Esophagus (tissue), 2 donors: ENCODE results near the gene MIEN1. TPM values are rescaled to one million over a fixed set of nuclear protein-coding genes. Genes with fewer than 3 reads are reported as not detected.
A peak's percentile ranks its signal among the peaks of the same experiment; 100 is the strongest.
"Not testable (repeated sequence)": the region's sequence is repeated elsewhere in the genome, so short reads cannot be mapped to it uniquely, and the experiment has no call there.

Experiments
- H3K27ac ChIP-seq, 2 donors: one replicate each; pipeline ENCODE4 v1.5.1; 2013; ENCODE audit warnings: low read depth in 2 of 2, mild to moderate bottlenecking in 2 of 2, inconsistent platforms in 1 of 2, low read length in 1 of 2, moderate library complexity in 1 of 2
- H3K27me3 ChIP-seq, 2 donors: one replicate each; pipeline ENCODE4 v1.6.1; 2013; ENCODE audit warnings: low read length in 2 of 2, control low read depth in 1 of 2, mild to moderate bottlenecking in 1 of 2; ENCODE audit not compliant: insufficient read depth in 2 of 2, control insufficient read depth in 1 of 2
- H3K36me3 ChIP-seq, 2 donors: one replicate each; pipeline ENCODE4 v1.6.1; 2013; ENCODE audit warnings: low read length in 1 of 2; ENCODE audit not compliant: control insufficient read depth in 2 of 2, insufficient read depth in 2 of 2
- H3K4me1 ChIP-seq, 2 donors: one replicate each; pipeline ENCODE4 v1.6.1; 2013; ENCODE audit warnings: low read length in 1 of 2; ENCODE audit not compliant: control insufficient read depth in 2 of 2, insufficient read depth in 2 of 2
- H3K4me3 ChIP-seq, 2 donors: one replicate each; pipeline ENCODE4 v1.5.1; 2013; ENCODE audit warnings: low read length in 2 of 2, mild to moderate bottlenecking in 2 of 2, low read depth in 1 of 2, moderate library complexity in 1 of 2
- H3K9me3 ChIP-seq, 2 donors: one replicate each; pipeline ENCODE4 v1.6.1; 2013; ENCODE audit warnings: mild to moderate bottlenecking in 2 of 2, low read depth in 1 of 2, low read length in 1 of 2, moderate library complexity in 1 of 2; ENCODE audit not compliant: control insufficient read depth in 2 of 2, insufficient read depth in 1 of 2
- WGBS, 2 donors: extraction: QIAGEN DNeasy Blood & Tissue Kit; methylation state at CpG; one replicate each; pipeline ENCODE4 v1.1.7; 2013; 5-methylcytosine and 5-hydroxymethylcytosine counted together
- polyA plus RNA-seq, 2 donors: library from polyadenylated mRNA; stranded (reverse); fragments of 200-250 nt; gene quantifications; one replicate each; pipeline ENCODE4 v1.2.3, GENCODE V29; 2013
- donor health status: healthy with polysubstance abuse.
- donor health status: Bipolar disorder and iron deficiency.

MIEN1 gene
- polyA plus RNA-seq, 2 donors: 57.5 to 98.6 TPM

GRCh38 chr17:39701784-39702422 lies 28.4 kb downstream of the MIEN1 start:
- WGBS, 2 donors: 62% methylated on average over 4 of the region's 4 CpGs
- Histone ChIP-seq H3K4me1 (peaks cover 7 to 30% of the 10 kb centered on the region in 2 donors), H3K36me3 (no peaks in the 10 kb centered on the region), H3K27me3 (no peaks in the 10 kb centered on the region), H3K9me3 (no peaks in the 10 kb centered on the region), H3K4me3 (peak overlapping the region; percentile 78 to 81), H3K27ac (peak overlapping the region in 1 of 2 donors; percentile 92)

- H3K4me1 ChIP-seq: peaks cover 5 to 23% of the 10 kb centered on the region in 2 donors
- WGBS, 2 donors: 16 to 22% methylated on average over 10 of the region's 10 CpGs
These were observed 29.1 kb downstream of the MIEN1 start for GRCh38 chr17:39701012-39701783.

GRCh38 chr17:39700148-39700987 lies 30.0 kb downstream of the MIEN1 start:
- no peaks in the 10 kb centered on the region for H3K36me3 ChIP-seq
- H3K4me1 ChIP-seq: peaks cover 0 to 19% of the 10 kb centered on the region in 2 donors
- peak overlapping the region; percentile 92 to 94 for H3K27ac ChIP-seq
- no peaks in the 10 kb centered on the region for H3K9me3 ChIP-seq
- WGBS, 2 donors: 2% methylated on average over 54 to 57 of the region's 57 CpGs
- peak overlapping the region; percentile 78 to 81 for H3K4me3 ChIP-seq
- H3K27me3 ChIP-seq: no peaks in the 10 kb centered on the region

More at GRCh38 chr17:39701012-39701783, 29.1 kb downstream of the MIEN1 start:
- H3K27ac ChIP-seq: peak overlapping the region; percentile 92 to 94
- no peaks in the 10 kb centered on the region for H3K36me3 ChIP-seq
- no peaks in the 10 kb centered on the region for H3K9me3 ChIP-seq
- H3K4me3 ChIP-seq: peak overlapping the region; percentile 78 to 81
- no peaks in the 10 kb centered on the region for H3K27me3 ChIP-seq

- no peaks in the 10 kb centered on the region for H3K27me3 ChIP-seq
- H3K4me1 ChIP-seq: peaks cover 0 to 14% of the 10 kb centered on the region in 2 donors
- no peaks in the 10 kb centered on the region for H3K36me3 ChIP-seq
- H3K4me3 ChIP-seq: peak within 1 kb of the TSS; percentile 78 to 81
- H3K9me3 ChIP-seq: no peaks in the 10 kb centered on the region
- WGBS, 2 donors: 4 to 6% methylated on average over 19 to 20 of the region's 20 CpGs
- peak within 1 kb of the TSS; percentile 92 to 94 for H3K27ac ChIP-seq
These were observed 30.5 kb downstream of the MIEN1 start, which contains the start of gene ERBB2 for GRCh38 chr17:39699818-39700147. TSS of gene ERBB2 (plus strand) at chr17:39700064. CDS start at chr17:39700239, 175 bp downstream.

- 37 to 43% methylated on average over 11 of the region's 11 CpGs for WGBS, 2 donors
- Histone ChIP-seq H3K4me3 (peak overlapping the region; percentile 78 to 81), H3K27ac (peak overlapping the region; percentile 92 to 94), H3K4me1 (peaks cover 0 to 11% of the 10 kb centered on the region in 2 donors)
- H3K36me3 ChIP-seq, H3K9me3 ChIP-seq, H3K27me3 ChIP-seq: not testable (repeated sequence)
These were observed 31.0 kb downstream of the MIEN1 start for GRCh38 chr17:39699157-39699817.

- Histone ChIP-seq H3K27ac (no peak overlapping the region), H3K4me1 (peaks cover 0 to 8% of the 10 kb centered on the region in 2 donors), H3K4me3 (no peak overlapping the region), H3K9me3 (no peaks in the 10 kb centered on the region), H3K27me3 (no peaks in the 10 kb centered on the region), H3K36me3 (no peaks in the 10 kb centered on the region)
- WGBS, 2 donors: 89 to 94% methylated on average over 5 of the region's 5 CpGs
These were observed 32.4 kb downstream of the MIEN1 start for GRCh38 chr17:39697961-39698360.

- Histone ChIP-seq H3K27me3 (no peaks in the 10 kb centered on the region), H3K36me3 (no peaks in the 10 kb centered on the region)
- WGBS, 2 donors: 83 to 89% methylated on average over 6 of the region's 6 CpGs
These were observed 33.6 kb downstream of the MIEN1 start for GRCh38 chr17:39696731-39697130.

GRCh38 chr17:39695089-39695474 lies 35.2 kb downstream of the MIEN1 start:
- no peak overlapping the region for H3K27ac ChIP-seq
- no peaks in the 10 kb centered on the region for H3K36me3 ChIP-seq
- H3K4me1 ChIP-seq: no peaks in the 10 kb centered on the region
- no peak overlapping the region for H3K4me3 ChIP-seq
- H3K27me3 ChIP-seq: no peaks in the 10 kb centered on the region
- no peaks in the 10 kb centered on the region for H3K9me3 ChIP-seq
- 91% methylated on average over 2 of the region's 2 CpGs for WGBS, 2 donors

More at GRCh38 chr17:39696731-39697130, 33.6 kb downstream of the MIEN1 start:
- Histone ChIP-seq H3K4me1 (peaks cover 0 to 5% of the 10 kb centered on the region in 2 donors), H3K9me3 (no peaks in the 10 kb centered on the region), H3K27ac (no peak overlapping the region), H3K4me3 (no peak overlapping the region)

- no peak overlapping the region for H3K27ac ChIP-seq
- no peaks in the 10 kb centered on the region for H3K27me3 ChIP-seq
- H3K4me1 ChIP-seq: no peaks in the 10 kb centered on the region
- 88 to 89% methylated on average over 5 of the region's 5 CpGs for WGBS, 2 donors
- H3K9me3 ChIP-seq: no peaks in the 10 kb centered on the region
- no peak overlapping the region for H3K4me3 ChIP-seq
- H3K36me3 ChIP-seq: no peaks in the 10 kb centered on the region
These were observed 35.7 kb downstream of the MIEN1 start for GRCh38 chr17:39694593-39694992.
